AML-193 (cell line): Measurements from ENCODE around the gene CLN3.
A peak's percentile ranks its signal among the peaks of the same experiment; 100 is the strongest.
"Not testable (repeated sequence)": the region's sequence is repeated elsewhere in the genome, so short reads cannot be mapped to it uniquely, and the experiment has no call there.

Source experiments
- DNase-seq, 2 experiments: peaks; one replicate each; lab custom pipeline; 2025; lab: John Stamatoyannopoulos, UW

CLN3 gene

GRCh38 chr16:28494121-28494851, 2.4 kb upstream of the CLN3 start, which contains the start of gene APOBR:
Gene APOBR (plus strand): TSS chr16:28494643. CDS start chr16:28494682, 39 bp downstream.
- DNase-seq = peak; percentile 94 to 97

DNA sequence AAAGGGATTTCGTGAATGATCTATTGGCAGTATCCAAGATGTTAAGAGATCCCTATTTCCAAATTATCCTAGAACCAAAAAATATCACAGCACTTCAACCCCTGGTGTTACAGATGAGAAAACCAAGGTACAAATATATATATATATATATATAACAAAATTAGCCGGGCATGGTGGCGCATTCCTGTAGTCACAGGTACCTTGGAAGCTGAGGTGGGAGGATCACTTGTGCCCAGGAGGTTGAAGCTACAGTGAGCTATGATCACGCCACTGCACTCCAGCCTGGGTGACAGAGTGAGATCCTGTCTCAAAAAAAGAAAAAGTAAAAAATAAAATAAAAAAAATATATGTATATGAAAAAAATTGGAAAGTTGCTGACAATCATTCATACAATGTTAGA, 637 bp upstream of the CLN3 start:
- no peak for DNase-seq

- DNase-seq = peak; percentile 68 to 75
These were observed 474 bp downstream of the CLN3 start for GRCh38 chr16:28491230-28491969.

GRCh38 chr16:28486266-28486665, 5.6 kb downstream of the CLN3 start:
- no peak for DNase-seq

DNA sequence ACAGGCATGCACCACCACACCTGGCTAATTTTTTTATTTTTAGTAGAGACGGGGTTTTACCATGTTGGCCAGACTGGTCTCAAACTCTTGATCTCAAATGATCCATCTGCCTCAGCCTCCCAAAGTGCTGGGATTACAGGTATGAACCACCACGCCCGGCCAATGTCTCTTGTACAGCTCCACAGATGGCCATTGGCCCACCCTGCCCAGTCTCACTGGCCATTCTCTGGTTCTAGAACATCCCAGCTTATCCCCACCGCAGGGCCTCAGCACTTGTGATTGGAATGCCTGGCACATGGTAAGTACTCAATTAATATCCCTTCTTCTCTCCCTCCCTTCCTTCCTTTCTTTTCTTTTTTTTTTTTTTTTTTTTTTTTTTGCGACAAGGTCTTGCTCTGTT, 8.5 kb downstream of the CLN3 start:
- not testable (repeated sequence) for DNase-seq

DNA sequence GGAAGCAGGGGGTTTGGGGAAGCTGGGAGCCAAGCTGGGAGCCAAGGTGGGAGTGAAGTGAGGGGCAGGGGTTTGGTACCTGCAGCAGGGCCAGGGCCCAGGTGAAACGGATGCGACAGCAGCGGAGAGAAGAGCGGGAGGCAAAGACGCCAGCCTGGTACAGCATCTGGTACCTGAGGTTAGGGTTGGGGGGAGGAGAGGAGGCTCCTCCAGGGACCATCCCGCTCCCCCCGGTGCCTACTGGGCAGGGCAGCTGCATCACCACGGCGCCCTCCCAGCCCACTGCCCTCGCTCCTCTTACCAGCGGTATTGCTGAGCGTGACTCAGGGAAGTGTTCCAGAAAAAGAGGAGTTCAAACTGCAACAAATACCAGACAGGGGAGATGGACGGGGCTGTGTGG, 9.8 kb downstream of the CLN3 start:
- DNase-seq = no peak

GRCh38 chr16:28478506-28479180, 13.2 kb downstream of the CLN3 start:
- DNase-seq = no peak

- no peak for DNase-seq
These were observed 14.5 kb downstream of the CLN3 start for GRCh38 chr16:28477311-28477920.

DNA sequence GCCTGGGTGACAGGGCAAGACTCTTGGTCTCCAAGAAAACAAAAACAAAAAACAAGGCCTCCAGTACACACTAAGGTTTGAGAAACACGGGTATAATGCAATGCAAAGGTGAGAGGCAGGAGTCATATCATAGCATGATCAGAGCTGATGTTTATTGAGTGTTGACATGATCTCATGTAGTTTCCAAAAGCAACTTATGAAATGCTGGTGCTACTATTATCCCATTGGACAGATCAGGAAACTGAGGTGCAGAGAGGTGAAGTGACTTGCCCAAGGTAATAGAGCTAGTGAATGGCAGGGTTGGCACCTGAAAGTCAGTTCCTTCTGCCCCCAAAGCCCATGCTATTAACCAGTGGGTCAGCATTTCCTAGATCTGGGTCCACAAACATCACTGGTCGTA, 16.7 kb downstream of the CLN3 start:
- DNase-seq = no peak

- DNase-seq = no peak
These were observed 18.1 kb downstream of the CLN3 start for GRCh38 chr16:28473714-28474265.

GRCh38 chr16:28447081-28447480, 44.8 kb downstream of the CLN3 start:
- DNase-seq = not testable (repeated sequence)

DNA sequence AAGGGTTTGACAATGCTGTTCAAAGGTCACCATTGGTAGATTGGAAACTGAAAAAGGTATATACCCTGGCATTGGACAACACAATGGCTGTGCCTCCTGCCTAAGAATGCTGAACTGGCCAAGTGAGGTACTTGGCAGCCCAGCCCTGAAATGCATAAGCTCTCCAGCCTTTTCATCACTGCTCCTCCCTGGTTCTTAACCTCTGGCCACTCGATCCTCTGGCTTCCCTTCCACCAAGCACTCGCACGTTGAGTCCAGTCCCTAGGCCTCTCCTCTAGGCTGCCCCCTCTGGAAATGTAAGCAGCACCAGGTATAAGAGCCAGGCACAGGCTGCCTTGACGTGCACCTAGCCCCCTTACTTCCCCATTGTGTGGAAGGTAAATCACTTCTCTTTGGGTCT, 45.5 kb downstream of the CLN3 start:
- DNase-seq = not testable (repeated sequence)

DNA sequence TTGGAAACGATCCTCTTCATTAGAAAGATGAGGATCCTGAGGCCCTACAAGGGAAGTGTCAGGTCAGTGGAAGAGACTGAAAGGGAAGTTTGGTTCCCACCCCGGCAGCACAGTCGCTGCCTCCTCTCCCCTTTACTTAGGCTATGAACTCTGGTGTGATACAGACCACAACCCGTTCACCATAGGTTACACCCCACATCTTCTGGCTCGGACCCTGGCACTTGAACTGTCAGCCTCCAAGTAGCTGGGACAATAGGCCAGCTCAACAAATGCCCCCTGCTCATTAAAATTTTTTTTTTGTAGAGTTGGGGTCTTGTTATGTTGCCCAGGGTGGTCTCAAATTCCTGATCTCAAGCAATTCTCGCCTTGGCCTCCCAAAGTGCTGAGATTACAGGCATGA, 47.9 kb downstream of the CLN3 start:
- DNase-seq = not testable (repeated sequence)

DNA sequence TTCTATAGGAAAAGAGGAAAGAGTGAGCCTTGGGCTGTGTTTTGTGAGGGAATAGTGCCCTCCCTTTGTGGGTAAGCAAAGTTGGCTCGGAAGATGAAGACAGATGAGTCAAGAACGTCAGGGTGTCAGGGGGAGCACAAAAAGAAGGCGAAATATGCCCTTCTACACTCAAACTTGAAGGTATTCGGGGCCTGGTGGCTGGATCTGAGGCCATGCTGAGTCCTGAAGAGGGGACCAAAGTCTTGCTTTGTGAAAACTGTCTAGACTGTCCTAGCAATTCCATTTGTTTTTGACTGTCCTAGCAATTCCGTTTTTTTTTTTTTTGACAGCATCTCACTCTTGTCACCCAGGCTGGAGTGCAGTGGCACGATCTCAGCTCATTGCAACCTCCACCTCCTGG, 53.0 kb downstream of the CLN3 start:
- not testable (repeated sequence) for DNase-seq

DNA sequence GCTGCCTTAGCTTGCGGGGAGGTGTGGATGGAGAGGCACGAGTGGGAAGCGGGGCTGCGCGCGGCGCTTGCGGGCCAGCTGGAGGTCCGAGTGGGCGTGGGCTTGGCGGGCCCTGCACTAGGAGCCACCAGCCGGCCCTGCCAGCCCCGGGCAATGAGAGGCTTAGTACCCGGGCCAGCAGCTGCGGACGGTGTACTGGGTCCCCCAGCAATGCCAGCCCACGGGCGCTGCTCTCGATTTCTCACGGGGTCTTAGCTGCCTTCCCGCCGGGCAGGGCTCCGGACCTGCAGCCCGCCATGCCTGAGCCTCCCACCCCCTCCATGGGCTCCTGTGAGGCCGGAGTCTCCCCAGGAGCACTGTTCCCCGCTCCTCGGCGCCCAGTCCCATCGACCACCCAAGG, 56.5 kb downstream of the CLN3 start:
- not testable (repeated sequence) for DNase-seq
